Breast epithelium (tissue), 3 donors: ENCODE data around the gene PRSS23.

ENCODE experiments used
- CTCF ChIP-seq, 3 donors: fragments of 450-650 bp; IDR thresholded peaks; one replicate each; pipeline ENCODE4 v1.5.1; 2016 to 2017; ENCODE audit warnings: antibody characterized with exemption in 3 of 3, mild to moderate bottlenecking in 3 of 3, moderate library complexity in 3 of 3
- POLR2A ChIP-seq: fragments of 450-650 bp; IDR thresholded peaks from one replicate; pipeline ENCODE4 v1.6.1; 2016; ENCODE audit warnings: antibody characterized with exemption, mild to moderate bottlenecking, moderate library complexity
- POLR2AphosphoS5 ChIP-seq, 3 donors: sonication (generic); formaldehyde crosslinking; IDR thresholded peaks; one replicate each; pipeline ENCODE4 v1.6.1; 2017; ENCODE audit warnings: antibody characterized with exemption in 3 of 3

GRCh38 chr11:86801364-86801763, 1.0 kb downstream of the PRSS23 start:
- TF ChIP-seq POLR2AphosphoS5 (IDR thresholded peaks at IDR 0.05) (no peak), POLR2A (no peak), CTCF (IDR thresholded peaks at IDR 0.05) (no peak)
